K562 (cell line): Measurements from ENCODE around the gene SRSF9. TPM values are rescaled to one million over a fixed set of nuclear protein-coding genes. Genes with fewer than 3 reads are reported as not detected.
A peak's percentile ranks its signal among the peaks of the same experiment; 100 is the strongest.

Experiments
- ARHGAP35 ChIP-seq: fragments of 450-650 bp; IDR thresholded peaks from 2 replicates; pipeline ENCODE4 v1.6.1; 2018; ENCODE audit not compliant: partially characterized antibody
- ARID2 ChIP-seq: fragments of 450-650 bp; IDR thresholded peaks from 2 replicates; pipeline ENCODE4 v1.6.1; 2017; ENCODE audit warnings: antibody characterized with exemption, mild to moderate bottlenecking
- CBX5 ChIP-seq: IDR thresholded peaks from 2 replicates; pipeline ENCODE4 v1.6.1; 2014; ENCODE audit warnings: low read depth, borderline replicate concordance
- CCAR2 ChIP-seq: fragments of 200-400 bp; formaldehyde crosslinking; IDR thresholded peaks from 2 replicates; pipeline ENCODE4 v1.6.1; 2017; ENCODE audit warnings: mild to moderate bottlenecking, low read depth, low read length
- FOS ChIP-seq: IDR thresholded peaks from 3 replicates; pipeline ENCODE4 v1.6.1; 2011; ENCODE audit not compliant: insufficient read length; ENCODE audit errors: extremely low read depth
- GABPA ChIP-seq: fragments of 200-800 bp; sonication (Bioruptor generic); conservative IDR thresholded peaks from 2 replicates; pipeline ENCODE4 v1.6.1; 2016; ENCODE audit warnings: low read depth, missing genetic modification characterization, missing compliant biosample characterization
- HLTF ChIP-seq: fragments of 450-650 bp; IDR thresholded peaks from 2 replicates; pipeline ENCODE4 v1.6.1; 2016
- HNRNPLL ChIP-seq: fragments of 200-400 bp; formaldehyde crosslinking; IDR thresholded peaks from 2 replicates; pipeline ENCODE4 v1.6.1; 2017; ENCODE audit warnings: low read length, low read depth, mild to moderate bottlenecking; ENCODE audit not compliant: poor library complexity, severe bottlenecking
- KLF16 ChIP-seq: IDR thresholded peaks from 2 replicates; pipeline ENCODE4 v1.6.1; 2016; ENCODE audit warnings: antibody characterized with exemption
- POLR2A ChIP-seq: fragments of 450-650 bp; conservative IDR thresholded peaks from 2 replicates; pipeline ENCODE4 v1.6.1; 2016
- POLR2B ChIP-seq: fragments of 450-650 bp; IDR thresholded peaks from 2 replicates; pipeline ENCODE4 v1.6.1; 2018; ENCODE audit warnings: low read depth; ENCODE audit not compliant: partially characterized antibody
- RAD21 ChIP-seq, 2 experiments: fragments of 250-450 bp in 1 of 2; fragments of 450-650 bp in 1 of 2; sonication (Bioruptor Pico) in 1 of 2; formaldehyde crosslinking in 1 of 2; IDR thresholded peaks in 1 of 2; conservative IDR thresholded peaks in 1 of 2; 2 replicates each; pipeline versions ENCODE4 v1.4.0 to v1.8.0; 2020 to 2022; ENCODE audit warnings: mild to moderate bottlenecking in 2 of 2, moderate library complexity in 1 of 2
- RUNX1 ChIP-seq: sonication (generic); IDR thresholded peaks from 2 replicates; pipeline ENCODE4 v1.6.1; 2016; ENCODE audit warnings: antibody characterized with exemption, low read depth
- SIRT6 ChIP-seq: IDR thresholded peaks from one replicate; pipeline ENCODE4 v1.6.1; 2012; ENCODE audit warnings: low read depth, mild to moderate bottlenecking, control low read depth, inconsistent platforms, low read length, moderate library complexity
- SLC30A9 ChIP-seq: fragments of 250-450 bp; sonication (Bioruptor Pico); IDR thresholded peaks from 2 replicates; pipeline ENCODE4 v1.8.0; 2022; ENCODE audit warnings: mild to moderate bottlenecking, moderate library complexity
- SRF ChIP-seq, 2 experiments: fragments of 250-450, 450-650 bp in 1 of 2; sonication (Bioruptor Pico) in 1 of 2; sonication (generic) in 1 of 2; formaldehyde crosslinking; IDR thresholded peaks; 2 replicates each; pipeline versions ENCODE4 v1.5.0 to v1.5.1; 2020 to 2022; ENCODE audit warnings: mild to moderate bottlenecking in 1 of 2, missing genetic modification reagents in 1 of 2
- TRIM28 ChIP-seq: fragments of 450-650 bp; IDR thresholded peaks from 2 replicates; pipeline ENCODE4 v1.6.1; 2017
- XRCC3 ChIP-seq: fragments of 450-650 bp; IDR thresholded peaks from 2 replicates; pipeline ENCODE4 v1.6.1; 2017; ENCODE audit warnings: mild to moderate bottlenecking, moderate library complexity
- ZNF347 ChIP-seq: fragments of 450-650 bp; formaldehyde crosslinking; IDR thresholded peaks from 2 replicates; pipeline ENCODE4 v1.4.0; 2020; ENCODE audit warnings: low read depth, mild to moderate bottlenecking, moderate library complexity
- ZNF780A ChIP-seq: fragments of 250-450 bp; sonication (Bioruptor Pico); IDR thresholded peaks from 2 replicates; pipeline ENCODE4 v1.5.0; 2021; ENCODE audit warnings: mild to moderate bottlenecking
- polyA plus RNA-seq, 8 experiments: library from polyadenylated mRNA; depleted of rRNA in 4 of 8; stranded (reverse) in 5 of 8; unstranded in 3 of 8; fragments of >200 nt; fragmentation: Nextera tagmentation in 2 of 8; fragmentation: Illumina TruSeq in 1 of 8; extraction: Ambion mirVana in 2 of 8; extraction: Trizol in 1 of 8; gene quantifications; 2 replicates each; pipeline versions ENCODE4 v1.2.1 to v1.2.3, GENCODE V29; 2011 to 2014; ENCODE audit warnings: inconsistent platforms in 1 of 8, missing spikeins in 1 of 8
- total RNA-seq, 7 experiments: library from RNA; depleted of rRNA in 6 of 7; stranded (reverse); fragments of >200 nt in 6 of 7; fragmentation: Illumina TruSeq in 2 of 7; extraction: Trizol in 2 of 7; gene quantifications; 2 replicates each; pipeline versions ENCODE4 v1.2.1 to v1.2.3, GENCODE V29; 2011 to 2021; ENCODE audit warnings: low replicate concordance in 1 of 7
- TF ChIP-seq, protein P1 (sequence below): fragments of 200-800 bp; sonication (Bioruptor generic); IDR thresholded peaks from 2 replicates; pipeline ENCODE4 v1.6.1; 2017; ENCODE audit warnings: missing genetic modification characterization, missing compliant biosample characterization
- TF ChIP-seq, protein P2 (sequence below): fragments of 250-450 bp; sonication (Bioruptor Pico); IDR thresholded peaks from 2 replicates; pipeline ENCODE4 v1.5.0; 2021
- TF ChIP-seq, protein P3 (sequence below): sonication (generic); formaldehyde crosslinking; IDR thresholded peaks from 2 replicates; pipeline ENCODE4 v1.8.0; 2023; ENCODE audit warnings: mild to moderate bottlenecking, missing genetic modification reagents
- TF ChIP-seq, protein P4 (sequence below): IDR thresholded peaks from 2 replicates; pipeline ENCODE4 v1.6.1; 2014; ENCODE audit warnings: antibody characterized with exemption

SRSF9 gene
- total and polyA plus RNA-seq, 9 of the 15 experiments (the other 6 are each of a cell fraction or from before 2014, with no cell fraction given) = 40.3 to 291 (median 230) TPM

DNA sequence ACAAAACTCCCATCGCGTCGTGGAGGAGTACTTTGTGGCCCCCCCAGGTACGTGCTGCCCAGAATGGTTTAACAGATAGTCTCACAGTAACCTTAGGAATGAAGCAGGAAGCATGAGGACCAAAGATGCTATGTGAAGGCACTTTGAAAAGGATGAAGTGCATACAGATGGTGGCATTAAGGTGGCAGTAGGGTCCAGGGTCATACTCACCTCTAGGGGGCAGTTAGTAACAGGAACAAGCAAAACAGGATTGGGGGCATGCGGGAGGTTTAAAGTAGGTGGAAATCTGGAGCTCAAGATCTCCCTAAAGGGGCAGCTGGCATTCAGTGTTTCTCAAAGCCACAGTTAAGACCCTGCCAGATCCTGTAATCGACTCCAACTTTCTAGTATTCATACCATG is 12.4 kb downstream of the SRSF9 start (continued):
- TF ChIP-seq, protein P1, sequence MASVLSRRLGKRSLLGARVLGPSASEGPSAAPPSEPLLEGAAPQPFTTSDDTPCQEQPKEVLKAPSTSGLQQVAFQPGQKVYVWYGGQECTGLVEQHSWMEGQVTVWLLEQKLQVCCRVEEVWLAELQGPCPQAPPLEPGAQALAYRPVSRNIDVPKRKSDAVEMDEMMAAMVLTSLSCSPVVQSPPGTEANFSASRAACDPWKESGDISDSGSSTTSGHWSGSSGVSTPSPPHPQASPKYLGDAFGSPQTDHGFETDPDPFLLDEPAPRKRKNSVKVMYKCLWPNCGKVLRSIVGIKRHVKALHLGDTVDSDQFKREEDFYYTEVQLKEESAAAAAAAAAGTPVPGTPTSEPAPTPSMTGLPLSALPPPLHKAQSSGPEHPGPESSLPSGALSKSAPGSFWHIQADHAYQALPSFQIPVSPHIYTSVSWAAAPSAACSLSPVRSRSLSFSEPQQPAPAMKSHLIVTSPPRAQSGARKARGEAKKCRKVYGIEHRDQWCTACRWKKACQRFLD (CRISPR knock-in tag) = no peak
- TF ChIP-seq CCAR2 (no peak), XRCC3 (no peak), RUNX1 (no peak), SLC30A9 (CRISPR knock-in tag) (no peak), POLR2B (peak; percentile 29), SRF (CRISPR knock-in tag; IDR thresholded peaks at IDR 0.05) (no peak), ZNF347 (CRISPR knock-in tag) (no peak), ZNF780A (CRISPR knock-in tag) (no peak), KLF16 (no peak), GABPA (tag) (no peak), SIRT6 (no peak), FOS (no peak), RAD21 (CRISPR knock-in tag; conservative IDR thresholded peaks at IDR 0.05 in 1 of 2, IDR thresholded peaks at IDR 0.05 in 1 of 2) (peak in 1 of 2 experiments; percentile 22; a peak in 1 of 4 replicates), POLR2A (peak; percentile 10; the same call in 1 of the 2 replicates), TRIM28 (no peak), HNRNPLL (no peak), HLTF (no peak), CBX5 (no peak), ARHGAP35 (no peak), ARID2 (no peak)
- TF ChIP-seq, protein P2, sequence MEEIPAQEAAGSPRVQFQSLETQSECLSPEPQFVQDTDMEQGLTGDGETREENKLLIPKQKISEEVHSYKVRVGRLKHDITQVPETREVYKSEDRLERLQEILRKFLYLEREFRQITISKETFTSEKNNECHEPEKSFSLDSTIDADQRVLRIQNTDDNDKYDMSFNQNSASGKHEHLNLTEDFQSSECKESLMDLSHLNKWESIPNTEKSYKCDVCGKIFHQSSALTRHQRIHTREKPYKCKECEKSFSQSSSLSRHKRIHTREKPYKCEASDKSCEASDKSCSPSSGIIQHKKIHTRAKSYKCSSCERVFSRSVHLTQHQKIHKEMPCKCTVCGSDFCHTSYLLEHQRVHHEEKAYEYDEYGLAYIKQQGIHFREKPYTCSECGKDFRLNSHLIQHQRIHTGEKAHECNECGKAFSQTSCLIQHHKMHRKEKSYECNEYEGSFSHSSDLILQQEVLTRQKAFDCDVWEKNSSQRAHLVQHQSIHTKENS (CRISPR knock-in tag) = no peak
- TF ChIP-seq, protein P3, sequence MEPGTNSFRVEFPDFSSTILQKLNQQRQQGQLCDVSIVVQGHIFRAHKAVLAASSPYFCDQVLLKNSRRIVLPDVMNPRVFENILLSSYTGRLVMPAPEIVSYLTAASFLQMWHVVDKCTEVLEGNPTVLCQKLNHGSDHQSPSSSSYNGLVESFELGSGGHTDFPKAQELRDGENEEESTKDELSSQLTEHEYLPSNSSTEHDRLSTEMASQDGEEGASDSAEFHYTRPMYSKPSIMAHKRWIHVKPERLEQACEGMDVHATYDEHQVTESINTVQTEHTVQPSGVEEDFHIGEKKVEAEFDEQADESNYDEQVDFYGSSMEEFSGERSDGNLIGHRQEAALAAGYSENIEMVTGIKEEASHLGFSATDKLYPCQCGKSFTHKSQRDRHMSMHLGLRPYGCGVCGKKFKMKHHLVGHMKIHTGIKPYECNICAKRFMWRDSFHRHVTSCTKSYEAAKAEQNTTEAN (CRISPR knock-in tag) = no peak
- TF ChIP-seq, protein P4, sequence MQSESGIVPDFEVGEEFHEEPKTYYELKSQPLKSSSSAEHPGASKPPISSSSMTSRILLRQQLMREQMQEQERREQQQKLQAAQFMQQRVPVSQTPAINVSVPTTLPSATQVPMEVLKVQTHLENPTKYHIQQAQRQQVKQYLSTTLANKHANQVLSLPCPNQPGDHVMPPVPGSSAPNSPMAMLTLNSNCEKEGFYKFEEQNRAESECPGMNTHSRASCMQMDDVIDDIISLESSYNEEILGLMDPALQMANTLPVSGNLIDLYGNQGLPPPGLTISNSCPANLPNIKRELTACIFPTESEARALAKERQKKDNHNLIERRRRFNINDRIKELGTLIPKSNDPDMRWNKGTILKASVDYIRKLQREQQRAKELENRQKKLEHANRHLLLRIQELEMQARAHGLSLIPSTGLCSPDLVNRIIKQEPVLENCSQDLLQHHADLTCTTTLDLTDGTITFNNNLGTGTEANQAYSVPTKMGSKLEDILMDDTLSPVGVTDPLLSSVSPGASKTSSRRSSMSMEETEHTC = no peak
